HTR-8/SVneo (cell line): Measurements from ENCODE around the gene SPATA31D3.
"Not testable (repeated sequence)": the region's sequence is repeated elsewhere in the genome, so short reads cannot be mapped to it uniquely, and the experiment has no call there.

ENCODE experiments used
- DNase-seq: peaks from one replicate; pipeline ENCODE4 v3.0.0; 2011; ENCODE audit warnings: low spot score, mixed read lengths; ENCODE audit not compliant: insufficient read length
- FAIRE-seq: peaks from 2 replicates; lab custom pipeline; 2011; peaks lifted over from hg19 to GRCh38; lab: Jason Lieb, UNC

SPATA31D3 gene

GRCh38 chr9:81974764-81975163, 31.5 kb downstream of the SPATA31D3 start:
- FAIRE-seq = no peak
- DNase-seq = no peak

GRCh38 chr9:81976351-81976750, 33.1 kb downstream of the SPATA31D3 start:
- no peak for FAIRE-seq

GRCh38 chr9:81979196-81979595, 35.9 kb downstream of the SPATA31D3 start:
- FAIRE-seq = no peak
- no peak for DNase-seq

More at GRCh38 chr9:81976351-81976750, 33.1 kb downstream of the SPATA31D3 start:
- DNase-seq = no peak

GRCh38 chr9:81980568-81980967, 37.3 kb downstream of the SPATA31D3 start:
- FAIRE-seq (no peak), DNase-seq (no peak)

GRCh38 chr9:81981883-81982282, 38.6 kb downstream of the SPATA31D3 start:
- DNase-seq (no peak), FAIRE-seq (no peak)

GRCh38 chr9:81984928-81985327, 41.6 kb downstream of the SPATA31D3 start:
- no peak for DNase-seq
- no peak for FAIRE-seq

- FAIRE-seq (no peak), DNase-seq (no peak)
Observed at GRCh38 chr9:81986051-81986450, 42.8 kb downstream of the SPATA31D3 start.

- FAIRE-seq, DNase-seq: not testable (repeated sequence)
Observed at GRCh38 chr9:81988472-81988871, 45.2 kb downstream of the SPATA31D3 start, which contains the start of gene SPATA31D1. TSS of gene SPATA31D1 (plus strand) at chr9:81988772. CDS start at chr9:81988819, 47 bp downstream.

GRCh38 chr9:81989700-81990099, 46.4 kb downstream of the SPATA31D3 start:
- DNase-seq = no peak
- FAIRE-seq = no peak

GRCh38 chr9:81993656-81994055, 50.4 kb downstream of the SPATA31D3 start:
- no peak for DNase-seq
- no peak for FAIRE-seq
